T-helper 22 cell (primary cell): ENCODE measurements around the gene LTO1.
A peak's percentile ranks its signal among the peaks of the same experiment; 100 is the strongest.

Experiments used
- DNase-seq: peaks from one replicate; pipeline ENCODE4 v3.0.0-alpha.2; 2020; ENCODE audit warnings: low read depth

Gene LTO1

GRCh38 chr11:69677749-69678148 is 2.6 kb upstream of the LTO1 start:
- DNase-seq: no peak

DNA sequence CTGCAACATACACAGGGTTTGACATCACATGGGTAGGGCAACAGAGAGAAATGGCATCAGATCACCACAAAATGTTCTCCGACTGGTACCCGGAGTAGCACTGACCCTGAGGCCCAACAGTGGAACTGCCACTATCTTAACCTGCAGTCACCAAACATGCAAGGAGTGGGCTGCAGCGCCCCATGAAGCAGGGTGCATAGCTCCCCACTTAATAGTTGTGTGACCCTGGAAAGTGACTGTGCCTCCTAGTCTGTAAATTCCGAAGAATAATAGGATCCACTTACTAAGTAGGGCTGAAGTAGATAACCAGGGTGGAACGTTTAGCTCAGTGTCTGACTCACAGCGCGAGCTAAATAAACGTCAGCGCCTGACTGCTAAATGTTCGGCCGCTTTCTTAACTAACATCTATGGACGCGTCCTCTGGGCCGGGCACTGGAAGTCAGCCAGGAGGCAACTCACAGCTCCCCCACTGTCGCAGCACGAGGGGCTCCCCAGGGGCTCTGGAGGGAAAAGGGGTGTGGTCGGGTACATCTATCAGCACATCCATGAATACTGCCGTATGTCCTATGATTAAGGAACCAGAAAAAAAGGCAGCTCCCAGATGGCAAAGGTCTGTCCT is 777 bp downstream of the LTO1 start:
- no peak for DNase-seq

DNA sequence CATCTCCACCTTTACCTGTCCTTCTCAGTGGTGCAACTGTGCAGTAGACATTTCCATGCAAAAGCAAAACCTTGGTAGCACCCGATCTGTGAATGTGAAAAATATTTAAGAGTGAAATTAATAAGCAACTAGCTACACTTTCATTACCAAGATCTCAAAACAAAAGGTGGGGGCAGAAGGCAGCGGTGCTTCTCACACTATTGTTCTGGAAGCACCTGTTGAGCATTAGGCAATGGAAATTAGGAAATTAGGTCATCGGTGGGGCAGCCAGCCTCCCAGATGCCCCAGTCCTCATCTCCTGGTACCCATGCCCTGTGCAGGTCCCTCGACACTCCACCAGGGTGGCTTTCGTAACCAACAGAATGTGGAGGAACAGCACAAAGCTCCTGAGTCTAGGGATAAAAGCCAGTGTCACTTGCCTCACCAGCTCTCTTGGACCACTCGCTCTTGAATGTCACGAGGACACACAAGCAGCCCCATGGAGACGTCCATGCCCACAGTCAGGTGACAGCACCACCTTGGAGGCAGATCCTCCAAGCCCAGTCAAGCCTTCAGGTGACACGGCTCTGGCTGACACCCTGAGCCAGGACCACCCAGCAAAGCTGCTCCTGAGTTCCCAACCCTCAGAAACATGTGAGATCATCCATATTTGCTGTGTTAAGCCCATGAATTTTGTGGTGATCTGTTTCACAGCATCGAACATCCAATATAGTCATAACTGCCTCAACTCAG is 3.3 kb downstream of the LTO1 start:
- no peak for DNase-seq

- DNase-seq: peak; percentile 19
These were observed 4.9 kb downstream of the LTO1 start for GRCh38 chr11:69670158-69670845.

DNA sequence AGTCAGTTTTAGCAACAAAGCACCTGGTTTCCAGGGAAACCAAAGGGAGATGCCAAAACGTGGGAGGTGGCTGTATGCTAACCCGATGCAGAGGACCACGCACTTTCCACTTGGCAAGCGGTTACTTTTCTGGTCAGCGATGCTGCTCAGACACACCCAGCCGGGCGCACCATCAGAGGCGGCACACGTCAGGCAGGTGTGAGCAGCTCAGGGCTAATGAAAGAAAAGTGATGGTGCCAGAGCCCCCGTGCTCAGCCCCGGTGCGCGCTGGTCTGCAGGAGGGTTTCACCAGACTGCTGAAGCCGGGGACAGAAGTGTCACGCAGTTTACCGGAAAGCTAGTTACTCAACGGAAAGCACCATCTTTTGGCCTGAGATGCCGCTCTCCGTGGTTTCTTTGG is 5.7 kb downstream of the LTO1 start:
- DNase-seq: no peak

GRCh38 chr11:69667619-69668604 is 7.2 kb downstream of the LTO1 start:
- no peak for DNase-seq

DNA sequence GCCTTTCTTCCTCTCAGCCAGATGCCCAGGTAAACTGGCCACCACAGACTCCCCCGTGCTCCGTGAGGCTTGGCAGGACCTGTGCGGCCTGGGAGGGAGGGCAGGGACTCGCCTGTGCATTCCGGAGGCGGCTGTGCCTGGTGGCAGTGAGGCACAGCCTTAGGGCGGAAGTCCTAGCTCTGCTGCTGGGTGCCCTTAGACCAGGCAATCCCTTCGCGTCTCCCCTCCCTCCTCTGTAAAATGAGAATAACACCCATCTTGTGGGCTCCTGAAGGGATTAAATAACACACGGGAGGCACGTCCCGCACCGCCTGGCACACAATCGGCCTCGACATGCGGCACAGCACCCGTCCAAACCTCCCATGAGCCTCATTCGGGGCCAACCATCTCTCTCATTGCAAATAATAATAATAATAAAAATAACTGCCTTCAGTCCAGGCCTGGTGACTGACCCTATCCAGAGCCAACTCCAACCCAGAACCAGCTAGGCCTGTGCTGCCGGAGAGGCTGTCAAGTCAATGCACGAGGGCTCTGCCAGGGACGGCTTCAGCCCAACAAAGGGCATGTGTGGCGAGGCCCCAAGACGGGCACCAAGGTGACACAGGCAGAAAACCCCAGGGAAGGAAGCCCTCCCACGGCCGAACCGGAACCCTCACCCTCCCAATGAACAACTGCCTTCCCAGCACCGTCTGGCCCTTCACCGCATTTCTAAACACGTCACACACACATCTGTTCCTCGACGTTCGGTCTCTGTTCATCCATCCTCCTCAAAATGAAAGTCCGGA is 8.2 kb downstream of the LTO1 start:
- DNase-seq: no peak

DNA sequence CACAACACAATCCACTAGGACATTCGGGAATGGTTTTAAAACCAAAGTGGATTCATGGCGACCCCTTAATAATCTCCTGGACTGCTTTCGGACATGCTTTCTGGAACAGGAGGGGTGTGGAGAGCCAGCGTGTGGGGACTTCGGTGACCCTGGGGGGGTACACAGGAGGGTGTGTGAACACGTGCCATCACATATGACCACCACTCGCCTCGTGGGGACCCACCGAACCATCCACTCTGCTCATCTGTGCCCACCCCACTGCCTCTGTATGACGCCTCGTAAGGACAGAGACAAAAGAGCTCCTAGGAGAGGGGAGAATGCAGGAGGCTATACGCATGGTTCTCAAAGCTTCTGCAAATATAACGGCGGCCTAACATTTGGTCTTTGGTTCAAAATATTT is 8.9 kb downstream of the LTO1 start:
- no peak for DNase-seq

DNA sequence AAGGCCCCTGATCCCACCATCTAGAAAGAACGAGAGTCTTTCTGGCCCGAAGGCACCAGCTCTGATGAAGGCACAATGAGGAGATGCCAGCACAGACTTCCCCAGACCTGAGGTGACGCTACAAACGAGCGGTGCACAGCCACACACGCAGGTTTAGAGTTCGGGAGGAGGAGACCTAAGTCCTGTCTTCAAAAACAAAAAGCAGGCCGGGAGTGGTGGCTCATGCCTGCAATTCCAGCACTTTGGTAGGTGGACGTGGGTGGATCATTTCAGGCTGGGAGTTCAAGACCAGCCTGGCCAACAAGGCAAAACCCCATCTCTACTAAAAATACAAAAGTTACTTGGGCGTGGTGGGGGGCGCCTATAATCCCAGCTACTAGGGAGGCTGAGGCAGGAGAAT is 9.5 kb downstream of the LTO1 start:
- DNase-seq: no peak

GRCh38 chr11:69664901-69665300 is 10.3 kb downstream of the LTO1 start:
- DNase-seq: no peak

DNA sequence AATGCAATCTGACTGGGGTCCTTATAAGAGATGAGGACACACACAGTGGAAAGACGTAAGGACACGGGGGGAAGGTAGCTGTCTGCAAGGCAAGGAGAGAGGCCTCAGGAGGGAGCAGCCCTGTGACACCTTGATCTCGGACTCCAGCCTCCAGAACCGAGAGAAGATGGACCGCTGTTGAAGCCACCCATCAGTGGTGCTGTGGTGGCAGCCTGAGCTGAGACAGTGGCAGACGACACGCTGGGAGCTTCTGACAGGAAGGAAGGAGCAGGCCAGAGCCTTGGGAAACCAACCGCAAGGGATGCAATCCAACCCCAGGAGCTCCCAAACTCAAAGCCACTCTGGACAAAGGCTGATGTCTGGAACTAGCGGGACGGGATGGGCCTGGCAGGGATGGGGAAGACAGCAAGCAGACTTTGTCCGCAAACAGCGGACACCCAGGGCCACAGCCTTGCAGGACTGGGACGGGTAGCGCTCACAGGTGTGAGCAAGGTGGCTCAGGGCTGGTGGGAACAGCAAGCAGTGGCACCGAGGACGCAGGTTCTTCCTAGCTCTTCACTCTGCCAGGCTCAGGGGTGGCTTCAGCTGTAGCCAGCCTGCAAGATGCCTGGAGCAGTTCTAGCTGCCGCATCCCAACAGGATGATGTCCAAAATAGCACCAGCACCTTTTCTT is 10.9 kb downstream of the LTO1 start:
- DNase-seq: no peak

DNA sequence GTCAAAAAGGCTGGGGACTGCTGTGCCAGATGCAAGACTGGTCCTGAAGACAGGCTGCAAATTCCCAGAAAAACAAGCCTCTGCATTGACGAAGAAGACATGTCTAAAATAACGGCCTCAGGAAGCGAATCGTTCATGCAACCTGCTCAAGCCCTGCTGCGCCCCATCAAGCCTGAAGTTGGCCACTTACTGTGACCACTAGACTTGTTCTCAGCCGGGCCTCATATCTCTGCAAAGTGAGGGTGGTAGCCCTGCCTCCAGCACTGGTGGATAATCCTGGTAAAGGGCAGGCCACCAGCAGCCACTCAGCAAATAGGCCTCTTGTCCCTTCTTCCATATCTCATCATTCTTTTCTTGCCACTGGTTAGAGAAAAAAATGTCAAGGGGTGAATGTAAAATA is 11.8 kb downstream of the LTO1 start:
- DNase-seq: no peak

DNA sequence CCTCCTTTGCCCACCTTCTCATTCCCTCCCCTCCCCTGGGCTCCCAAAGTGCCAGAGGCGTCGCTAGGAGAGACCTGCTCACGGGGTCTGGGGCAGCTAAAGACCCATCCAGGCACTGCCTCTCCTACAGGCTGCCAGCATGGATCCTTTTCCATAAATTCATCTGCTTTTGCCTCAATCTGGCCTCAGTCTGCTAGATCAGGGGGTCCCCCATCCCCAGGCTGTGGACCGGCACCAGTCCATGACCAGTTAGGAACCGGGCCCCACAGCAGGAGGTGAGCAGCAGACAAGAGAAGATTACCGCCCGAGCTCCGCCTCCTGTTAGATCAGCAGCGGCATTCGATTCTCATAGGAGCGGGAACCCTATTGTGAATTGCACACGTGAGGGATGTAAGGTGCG is 12.3 kb downstream of the LTO1 start:
- DNase-seq: no peak

DNA sequence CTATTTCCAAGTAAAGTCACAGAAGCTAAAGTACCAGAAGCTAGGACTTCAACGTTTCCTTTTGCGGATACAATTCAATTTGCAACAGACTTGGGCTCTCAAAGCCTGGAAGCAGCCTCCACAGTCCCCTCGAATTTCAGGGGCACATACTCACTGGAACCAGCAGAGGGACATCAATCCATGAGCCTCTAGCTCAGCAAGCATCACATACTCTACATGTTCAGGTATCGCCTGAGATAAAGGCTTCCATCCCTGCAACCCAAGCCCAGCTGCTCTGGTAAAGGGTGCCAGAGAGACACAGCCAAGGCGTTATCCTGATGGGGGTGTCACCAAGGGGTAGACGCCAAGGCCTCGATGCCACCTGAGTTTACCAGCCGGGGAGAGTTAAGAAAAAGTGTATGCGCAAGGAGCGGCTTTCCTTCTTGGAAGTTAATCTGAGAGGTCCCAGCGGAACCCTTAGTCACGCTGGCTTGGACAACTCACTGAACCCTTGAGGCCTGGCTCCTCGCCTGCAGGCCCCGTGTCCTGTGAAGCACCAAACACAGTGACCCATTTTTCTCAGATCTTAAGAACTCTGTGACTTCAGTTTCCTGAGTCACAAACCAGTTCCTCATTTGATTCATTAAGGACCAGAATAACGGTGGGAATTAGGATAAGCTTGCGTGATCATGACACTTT is 13.0 kb downstream of the LTO1 start:
- DNase-seq: no peak

GRCh38 chr11:69661413-69661715 is 13.8 kb downstream of the LTO1 start:
- no peak for DNase-seq

GRCh38 chr11:69660001-69660500 is 15.1 kb downstream of the LTO1 start:
- no peak for DNase-seq

DNA sequence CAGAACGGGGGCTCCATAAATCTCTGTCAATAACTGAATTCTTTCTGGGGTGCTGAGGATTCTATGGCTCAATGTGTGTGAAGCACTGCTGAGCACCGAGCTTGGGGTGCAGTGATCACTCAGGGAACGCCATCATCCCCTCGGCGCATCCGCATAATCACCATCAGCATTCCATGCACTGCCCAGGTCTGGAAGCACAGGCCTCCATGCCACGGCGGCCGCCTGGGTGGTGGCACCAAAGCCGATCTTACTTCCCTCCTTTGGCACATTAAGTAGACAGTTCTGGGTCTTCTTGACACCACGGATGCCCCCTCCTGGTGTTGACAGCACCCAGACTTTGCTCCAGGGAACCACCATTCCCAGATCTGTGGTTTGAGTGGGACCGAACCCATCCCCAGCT is 15.6 kb downstream of the LTO1 start:
- no peak for DNase-seq

- no peak for DNase-seq
These were observed 16.3 kb downstream of the LTO1 start for GRCh38 chr11:69658626-69659450.

- no peak for DNase-seq
These were observed 17.1 kb downstream of the LTO1 start for GRCh38 chr11:69657911-69658625.
